Ascending aorta (tissue), 2 donors: Measurements from ENCODE around the gene KCNIP4. TPM values are rescaled to one million over a fixed set of nuclear protein-coding genes. Genes with fewer than 3 reads are reported as not detected.

Experiments used
- DNase-seq, 2 donors: peaks; one replicate each; pipeline ENCODE4 v3.0.0-alpha.2; 2019; ENCODE audit warnings: low spot score in 2 of 2
- H3K27ac ChIP-seq, 2 donors: fragments of 200-600 bp; sonication (generic); one replicate each; pipeline ENCODE4 v1.5.1; 2016 to 2017; ENCODE audit warnings: mild to moderate bottlenecking in 1 of 2
- H3K27me3 ChIP-seq: fragments of 200-600 bp; sonication (generic); one replicate; pipeline ENCODE4 v1.5.1; 2017
- H3K36me3 ChIP-seq, 2 donors: fragments of 200-600 bp; sonication (generic); one replicate each; pipeline ENCODE4 v1.5.1; 2016
- H3K4me1 ChIP-seq, 2 donors: fragments of 200-600 bp; sonication (generic); one replicate each; pipeline ENCODE4 v1.5.1; 2016 to 2017; ENCODE audit warnings: mild to moderate bottlenecking in 1 of 2
- H3K4me3 ChIP-seq, 2 donors: fragments of 200-600 bp; sonication (generic); one replicate each; pipeline ENCODE4 v1.5.1; 2016 to 2017; ENCODE audit warnings: mild to moderate bottlenecking in 1 of 2
- H3K9me3 ChIP-seq, 2 donors: fragments of 200-600 bp; sonication (generic); one replicate each; pipeline ENCODE4 v1.5.1; 2016
- intact Hi-C: fragments of 100-400 bp; cut with DNase I; formaldehyde crosslinking; loops from one replicate; pipeline ENCODE4 v1.15.1; 2023
- total RNA-seq: library from RNA; depleted of rRNA; stranded (reverse); fragments of >200 nt; gene quantifications from one replicate; pipeline ENCODE4 v1.1.0, GENCODE V29; 2016
- TF ChIP-seq, protein P1 (sequence below), 3 experiments: fragments of 200-600 bp in 2 of 3; fragments of 450-650 bp in 1 of 3; sonication (generic) in 2 of 3; IDR thresholded peaks; one replicate each; pipeline ENCODE4 v1.5.1; 2016 to 2019; ENCODE audit warnings: antibody characterized with exemption in 3 of 3, mild to moderate bottlenecking in 1 of 3, moderate library complexity in 1 of 3

Gene KCNIP4
- total RNA-seq, 1 donor from 2014 or later: not detected

DNA sequence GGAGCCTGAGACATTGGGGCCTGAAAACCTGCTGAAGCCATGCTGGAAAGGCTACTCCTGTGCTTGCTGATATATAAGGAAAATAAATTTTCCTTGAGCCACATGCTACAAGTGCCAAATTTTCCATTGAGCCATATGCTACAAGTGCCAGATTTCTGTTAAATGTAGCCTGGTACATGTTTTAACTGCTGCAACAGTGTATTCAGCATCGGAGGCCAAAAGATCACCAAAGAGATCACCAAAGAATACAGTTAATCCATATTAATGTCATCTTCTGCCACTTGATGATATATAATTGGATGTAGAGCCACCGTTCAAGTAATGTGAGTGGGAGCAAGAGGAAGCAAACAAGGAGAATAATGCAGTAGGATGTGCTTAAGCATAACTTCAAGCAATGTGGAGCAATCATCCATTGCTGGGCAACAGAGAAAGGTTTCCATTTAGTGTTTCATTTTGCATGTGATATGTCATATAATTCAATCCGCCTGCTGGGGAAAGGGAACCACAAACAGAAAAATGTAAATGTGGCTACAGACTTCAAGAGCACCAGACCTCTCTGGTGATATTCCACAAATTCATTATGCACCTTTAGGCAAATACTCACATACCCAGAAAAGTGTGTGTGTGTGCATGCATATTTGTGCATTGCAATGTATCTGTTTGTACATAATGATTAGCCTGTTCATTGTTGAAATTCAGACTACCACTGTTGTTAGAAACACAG lies 295.9 kb downstream of the KCNIP4 start:
- Histone ChIP-seq H3K4me3 (no peak overlapping the region), H3K4me1 (no peaks in the 10 kb centered on the region), H3K36me3 (no peaks in the 10 kb centered on the region), H3K27me3 (no peaks in the 10 kb centered on the region), H3K9me3 (no peaks in the 10 kb centered on the region), H3K27ac (no peak overlapping the region)
- intact Hi-C loops: no loop called here
- no peak for DNase-seq
- TF ChIP-seq, protein P1, sequence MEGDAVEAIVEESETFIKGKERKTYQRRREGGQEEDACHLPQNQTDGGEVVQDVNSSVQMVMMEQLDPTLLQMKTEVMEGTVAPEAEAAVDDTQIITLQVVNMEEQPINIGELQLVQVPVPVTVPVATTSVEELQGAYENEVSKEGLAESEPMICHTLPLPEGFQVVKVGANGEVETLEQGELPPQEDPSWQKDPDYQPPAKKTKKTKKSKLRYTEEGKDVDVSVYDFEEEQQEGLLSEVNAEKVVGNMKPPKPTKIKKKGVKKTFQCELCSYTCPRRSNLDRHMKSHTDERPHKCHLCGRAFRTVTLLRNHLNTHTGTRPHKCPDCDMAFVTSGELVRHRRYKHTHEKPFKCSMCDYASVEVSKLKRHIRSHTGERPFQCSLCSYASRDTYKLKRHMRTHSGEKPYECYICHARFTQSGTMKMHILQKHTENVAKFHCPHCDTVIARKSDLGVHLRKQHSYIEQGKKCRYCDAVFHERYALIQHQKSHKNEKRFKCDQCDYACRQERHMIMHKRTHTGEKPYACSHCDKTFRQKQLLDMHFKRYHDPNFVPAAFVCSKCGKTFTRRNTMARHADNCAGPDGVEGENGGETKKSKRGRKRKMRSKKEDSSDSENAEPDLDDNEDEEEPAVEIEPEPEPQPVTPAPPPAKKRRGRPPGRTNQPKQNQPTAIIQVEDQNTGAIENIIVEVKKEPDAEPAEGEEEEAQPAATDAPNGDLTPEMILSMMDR (IDR thresholded peaks at IDR 0.05): no peak

DNA sequence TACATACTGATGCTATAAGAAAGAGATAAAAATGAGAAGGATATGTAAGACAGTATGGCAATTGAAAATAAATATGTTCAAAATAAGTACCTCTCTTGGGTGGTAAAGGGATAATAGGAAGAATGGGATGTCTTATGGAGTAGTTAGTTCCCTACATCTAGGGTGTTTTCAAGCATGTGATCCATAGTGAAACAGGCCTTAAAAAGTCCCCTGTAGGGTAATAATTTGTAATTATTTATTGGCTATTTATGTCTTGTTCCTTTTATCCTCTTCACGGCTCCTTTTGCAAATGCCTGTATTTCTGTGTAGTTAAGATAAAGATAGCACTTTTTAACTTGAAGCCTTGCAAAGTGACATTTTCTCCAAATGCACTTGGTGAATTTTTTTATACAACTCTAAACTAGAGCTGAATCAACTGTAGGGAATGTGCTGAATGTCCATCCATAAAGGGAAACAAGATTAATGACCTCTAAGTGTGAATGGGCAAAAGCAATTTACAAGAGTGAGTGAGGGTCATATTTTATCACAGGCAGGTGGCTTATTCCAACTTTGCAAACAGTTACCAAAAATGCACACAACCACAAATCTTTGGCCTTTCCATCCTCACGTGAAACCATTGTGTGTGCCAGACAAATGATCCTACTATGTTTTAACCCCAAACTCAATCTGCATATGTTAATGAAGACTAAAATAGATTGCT lies 299.0 kb downstream of the KCNIP4 start:
- Histone ChIP-seq H3K4me3 (no peak overlapping the region), H3K27ac (no peak overlapping the region), H3K4me1 (no peaks in the 10 kb centered on the region), H3K9me3 (no peaks in the 10 kb centered on the region), H3K36me3 (no peaks in the 10 kb centered on the region), H3K27me3 (no peaks in the 10 kb centered on the region)
- TF ChIP-seq, protein P1 (IDR thresholded peaks at IDR 0.05): no peak
- no peak for DNase-seq
- intact Hi-C loops: no loop called here

DNA sequence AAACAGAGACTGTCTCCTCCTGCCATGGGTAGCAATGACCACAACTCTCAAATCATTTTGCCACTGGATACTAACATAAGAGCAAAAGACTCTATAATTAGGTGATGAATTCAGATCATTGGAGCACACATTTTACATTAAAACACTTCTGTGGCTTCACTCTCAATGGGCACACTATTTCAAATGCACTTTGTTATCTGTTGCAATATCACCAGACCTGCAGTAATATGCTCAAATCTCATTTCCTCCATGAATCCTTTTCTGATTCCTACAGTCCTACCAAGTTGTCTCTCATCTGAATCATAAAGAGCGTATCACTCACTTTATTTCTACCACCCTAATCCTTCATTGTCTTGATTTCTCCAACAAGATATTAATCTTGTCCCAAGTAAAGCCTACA lies 302.8 kb downstream of the KCNIP4 start:
- Histone ChIP-seq H3K27me3 (no peaks in the 10 kb centered on the region), H3K9me3 (no peaks in the 10 kb centered on the region), H3K4me1 (no peaks in the 10 kb centered on the region), H3K4me3 (no peak overlapping the region), H3K27ac (no peak overlapping the region), H3K36me3 (no peaks in the 10 kb centered on the region)
- TF ChIP-seq, protein P1 (IDR thresholded peaks at IDR 0.05): no peak
- DNase-seq: no peak
- intact Hi-C loops: no loop called here

DNA sequence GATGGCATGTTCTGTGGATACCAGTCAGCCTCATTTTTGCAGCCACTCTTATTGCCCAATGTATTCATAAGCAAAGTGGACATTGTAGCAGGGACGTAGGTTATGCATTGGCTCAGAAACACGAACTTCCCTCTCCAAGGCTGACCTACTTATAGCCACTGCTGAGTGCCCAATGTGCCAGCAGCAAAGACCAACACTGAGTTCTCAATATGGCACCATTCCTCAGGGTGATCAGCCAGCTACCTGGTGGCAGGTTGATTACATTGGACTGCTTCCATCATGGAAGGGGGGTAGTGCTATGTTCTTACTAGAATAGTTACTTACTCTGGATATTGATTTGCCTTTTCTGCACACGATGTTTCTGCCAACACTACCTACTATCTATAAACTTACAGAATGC lies 306.9 kb downstream of the KCNIP4 start:
- DNase-seq: no peak
- Histone ChIP-seq H3K36me3 (no peaks in the 10 kb centered on the region), H3K9me3 (no peaks in the 10 kb centered on the region), H3K27me3 (no peaks in the 10 kb centered on the region), H3K4me3 (no peak overlapping the region), H3K27ac (no peak overlapping the region), H3K4me1 (no peaks in the 10 kb centered on the region)
- TF ChIP-seq, protein P1 (IDR thresholded peaks at IDR 0.05): no peak
- intact Hi-C loops: no loop called here

DNA sequence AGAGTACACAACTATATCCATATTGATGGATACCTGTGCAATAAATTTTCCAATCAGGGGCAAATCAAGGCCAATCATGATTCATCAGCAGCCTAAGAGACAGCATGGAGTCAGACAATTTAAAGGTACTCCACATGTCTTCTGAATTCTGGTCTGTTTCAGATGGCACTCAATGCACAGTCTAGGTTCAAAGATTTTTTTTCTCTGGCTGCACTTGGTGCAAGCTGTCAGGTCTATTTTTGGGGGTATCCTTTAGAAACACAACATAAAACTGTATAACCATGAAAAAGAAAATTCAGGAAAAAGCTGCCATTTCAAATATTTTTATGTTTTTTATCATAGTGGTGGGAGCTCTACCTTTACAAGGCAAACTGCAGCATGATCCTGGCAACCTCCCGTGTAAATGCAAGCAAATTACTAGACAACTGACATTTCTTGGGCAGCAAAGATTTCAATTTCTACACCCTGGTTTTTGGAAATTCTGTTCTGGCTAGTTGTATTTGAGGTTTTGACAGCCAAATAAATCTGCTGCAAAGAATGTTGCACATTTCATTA lies 310.3 kb downstream of the KCNIP4 start:
- H3K9me3 ChIP-seq: no peaks in the 10 kb centered on the region
- intact Hi-C loops: no loop called here
- TF ChIP-seq, protein P1 (IDR thresholded peaks at IDR 0.05): no peak
- no peak overlapping the region for H3K27ac ChIP-seq
- H3K36me3 ChIP-seq: no peaks in the 10 kb centered on the region
- H3K4me3 ChIP-seq: no peak overlapping the region
- H3K4me1 ChIP-seq: no peaks in the 10 kb centered on the region
- DNase-seq: no peak
- no peaks in the 10 kb centered on the region for H3K27me3 ChIP-seq
